ENCODE data around the gene TLDC2.

DNA sequence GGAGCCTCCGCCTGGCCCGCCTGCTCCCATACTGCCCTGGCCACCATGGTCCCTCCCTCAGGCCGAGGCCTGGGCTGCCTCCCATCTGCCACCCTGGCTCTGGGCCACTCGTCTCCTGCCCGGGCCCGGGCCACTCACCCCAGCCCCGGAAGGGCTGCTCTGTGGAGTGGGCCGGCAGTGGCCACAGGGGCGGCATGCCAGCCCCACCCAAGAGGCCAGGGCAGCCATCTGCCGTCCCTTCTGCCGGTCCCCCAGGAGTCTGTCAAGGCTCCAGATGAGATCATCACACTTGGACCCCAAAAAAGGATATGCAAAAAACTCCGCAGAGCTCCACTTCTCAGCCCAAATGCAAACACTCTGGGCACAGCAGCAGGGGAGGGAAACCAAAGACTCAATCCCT, 23.8 kb upstream of the TLDC2 start:
- TF ChIP-seq, protein P1, sequence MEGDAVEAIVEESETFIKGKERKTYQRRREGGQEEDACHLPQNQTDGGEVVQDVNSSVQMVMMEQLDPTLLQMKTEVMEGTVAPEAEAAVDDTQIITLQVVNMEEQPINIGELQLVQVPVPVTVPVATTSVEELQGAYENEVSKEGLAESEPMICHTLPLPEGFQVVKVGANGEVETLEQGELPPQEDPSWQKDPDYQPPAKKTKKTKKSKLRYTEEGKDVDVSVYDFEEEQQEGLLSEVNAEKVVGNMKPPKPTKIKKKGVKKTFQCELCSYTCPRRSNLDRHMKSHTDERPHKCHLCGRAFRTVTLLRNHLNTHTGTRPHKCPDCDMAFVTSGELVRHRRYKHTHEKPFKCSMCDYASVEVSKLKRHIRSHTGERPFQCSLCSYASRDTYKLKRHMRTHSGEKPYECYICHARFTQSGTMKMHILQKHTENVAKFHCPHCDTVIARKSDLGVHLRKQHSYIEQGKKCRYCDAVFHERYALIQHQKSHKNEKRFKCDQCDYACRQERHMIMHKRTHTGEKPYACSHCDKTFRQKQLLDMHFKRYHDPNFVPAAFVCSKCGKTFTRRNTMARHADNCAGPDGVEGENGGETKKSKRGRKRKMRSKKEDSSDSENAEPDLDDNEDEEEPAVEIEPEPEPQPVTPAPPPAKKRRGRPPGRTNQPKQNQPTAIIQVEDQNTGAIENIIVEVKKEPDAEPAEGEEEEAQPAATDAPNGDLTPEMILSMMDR (conservative IDR thresholded peaks at IDR 0.05 in 1 of 2, IDR thresholded peaks at IDR 0.05 in 1 of 2; ENCODE audit: low read depth in 1 of 2, low read length in 2 of 2), result no peak
- TF ChIP-seq EZH2 (IDR thresholded peaks at IDR 0.05; ENCODE audit: low read length, missing control alignments), result no peak
